ENCODE data around the gene LHFPL6. TPM values are rescaled to one million over a fixed set of nuclear protein-coding genes. Genes with fewer than 3 reads are reported as not detected.

LHFPL6 gene
- polyA plus RNA-seq, 2 of the 4 experiments (the other 2 are of a cell fraction), result 1.7 to 5.4 TPM

- ChIA-PET POLR2A (interaction anchor here (1.0 kb wide), 1 partner anchor 37 kb away, joined by 3 read pairs; the partner anchor contains the start of gene LHFPL6), CTCF (interaction anchor here (0.6 to 2.5 kb wide), 3 partner anchors 12 to 47 kb away, joined by 3 to 7 read pairs (median 3); no protein-coding TSS in a partner anchor)
- H3K9me3 ChIP-seq, result no peaks in the 10 kb centered on the region
- H3K4me1 ChIP-seq, result peaks cover 34% of the 10 kb centered on the region
- H3K4me2 ChIP-seq, result peak overlapping the region; percentile 70
- 15% methylated on average over 6 of the region's 6 CpGs for WGBS (ENCODE audit: missing lambda C conversion rate)
- peak overlapping the region; percentile 67 to 73 for H3K27ac ChIP-seq
- ATAC-seq, result peak; percentile 88 to 89
- H3K4me3 ChIP-seq, result peak overlapping the region; percentile 12; the same call in 1 of the 3 replicates
- FAIRE-seq, result no peak
- DNase-seq (ENCODE audit: low read depth in 1 of 2, low spot score in 1 of 2), result peak; percentile 20 to 41
- peak in 1 of 2 experiments; percentile 28; a peak in 1 of 5 replicates for TF ChIP-seq JUN (IDR thresholded peaks at IDR 0.05)
- peak; percentile 47; the same call in 1 of the 2 replicates for TF ChIP-seq GATA3 (IDR thresholded peaks at IDR 0.05; ENCODE audit: borderline replicate concordance)
- peak; percentile 33; the same call in 1 of the 2 replicates for TF ChIP-seq FOSL2 (IDR thresholded peaks at IDR 0.05)
- TF ChIP-seq FOSL2 (CRISPR knock-in tag; IDR thresholded peaks at IDR 0.05), result peak; percentile 59
- no peak for TF ChIP-seq ZFP36 (IDR thresholded peaks at IDR 0.05; ENCODE audit: borderline replicate concordance, partially characterized antibody)
Observed at GRCh38 chr13:39565036-39565949, 37.7 kb downstream of the LHFPL6 start.

GRCh38 chr13:39563470-39563735, 39.6 kb downstream of the LHFPL6 start:
- no peak for TF ChIP-seq HES2 (IDR thresholded peaks at IDR 0.05)
- no peak for TF ChIP-seq JUN (IDR thresholded peaks at IDR 0.05)
- no peak for TF ChIP-seq USF2 (IDR thresholded peaks at IDR 0.05)
- TF ChIP-seq HOXB13 (CRISPR knock-in tag; IDR thresholded peaks at IDR 0.05; ENCODE audit: low read depth), result no peak
- TF ChIP-seq ATOH8 (CRISPR knock-in tag; IDR thresholded peaks at IDR 0.05; ENCODE audit: low read depth), result no peak
- TF ChIP-seq ELK1 (IDR thresholded peaks at IDR 0.05; ENCODE audit: low read depth, low read length), result no peak
- no peak for TF ChIP-seq NPAS2 (CRISPR knock-in tag; IDR thresholded peaks at IDR 0.05; ENCODE audit: borderline replicate concordance)
- no peak for TF ChIP-seq RFX5 (IDR thresholded peaks at IDR 0.05)
- TF ChIP-seq ZC3H11A (IDR thresholded peaks at IDR 0.05), result no peak
- no peak for TF ChIP-seq NFE2L2 (conservative IDR thresholded peaks at IDR 0.05; ENCODE audit: low read length)
- no peak for TF ChIP-seq SMC3 (IDR thresholded peaks at IDR 0.05)
- no peak for TF ChIP-seq CEBPB (IDR thresholded peaks at IDR 0.05)
- no peak for TF ChIP-seq MYC (IDR thresholded peaks at IDR 0.05; ENCODE audit: borderline replicate concordance, low read length)
- TF ChIP-seq ZNF302 (CRISPR knock-in tag; IDR thresholded peaks at IDR 0.05), result no peak
- TF ChIP-seq REST (IDR thresholded peaks at IDR 0.05), result no peak
- no peak for TF ChIP-seq NR3C1 (IDR thresholded peaks at IDR 0.05)
- no peak for TF ChIP-seq ZFP36 (IDR thresholded peaks at IDR 0.05; ENCODE audit: borderline replicate concordance, partially characterized antibody)
- no peak for TF ChIP-seq POLR2A (IDR thresholded peaks at IDR 0.05; ENCODE audit: low read length)
- no peak for TF ChIP-seq GATA3 (IDR thresholded peaks at IDR 0.05; ENCODE audit: borderline replicate concordance)
- TF ChIP-seq PHF8 (IDR thresholded peaks at IDR 0.05; ENCODE audit: borderline replicate concordance, low read depth), result no peak
- Histone ChIP-seq H3K4me1 (peaks cover 34% of the 10 kb centered on the region), H3K4me2 (no peak overlapping the region), H3K4me3 (no peak overlapping the region), H3K9me3 (no peaks in the 10 kb centered on the region), H3K27ac (peak overlapping the region; percentile 42 to 67; a peak in 1 of 6 replicates)
- no peak for FAIRE-seq
- no peak for DNase-seq (ENCODE audit: low read depth in 1 of 2, low spot score in 1 of 2)
- 75% methylated on average over 1 of the region's 1 CpG for WGBS (ENCODE audit: missing lambda C conversion rate)
- no peak for ATAC-seq
- ChIA-PET POLR2A (no interaction called here), CTCF (interaction anchor here (1.1 to 2.5 kb wide), 2 partner anchors 49 to 65 kb away, joined by 3 to 7 read pairs; no protein-coding TSS in a partner anchor)
